ENCODE measurements around the gene PITPNM2. TPM values are rescaled to one million over a fixed set of nuclear protein-coding genes. Genes with fewer than 3 reads are reported as not detected.

PITPNM2 gene
- total RNA-seq, 1 donor from 2014 or later = 11.0 TPM

- no peak for TF ChIP-seq CTCF (IDR thresholded peaks at IDR 0.05)
- DNase-seq (ENCODE audit: extremely low spot score, unreplicated experiment) = no peak
- H3K9me3 Mint-ChIP-seq (ENCODE audit: unreplicated experiment) = no peaks in the 10 kb centered on the region
- H3K36me3 Mint-ChIP-seq (ENCODE audit: unreplicated experiment) = peaks cover 23% of the 10 kb centered on the region
- H3K4me1 Mint-ChIP-seq (ENCODE audit: unreplicated experiment) = no peaks in the 10 kb centered on the region
- H3K4me3 Mint-ChIP-seq (ENCODE audit: unreplicated experiment) = no peak overlapping the region
- H3K27me3 Mint-ChIP-seq (ENCODE audit: unreplicated experiment) = no peaks in the 10 kb centered on the region
- no peak overlapping the region for H3K27ac Mint-ChIP-seq (ENCODE audit: unreplicated experiment)
Observed at GRCh38 chr12:123163227-123163626, 12.3 kb upstream of the PITPNM2 start.

DNA sequence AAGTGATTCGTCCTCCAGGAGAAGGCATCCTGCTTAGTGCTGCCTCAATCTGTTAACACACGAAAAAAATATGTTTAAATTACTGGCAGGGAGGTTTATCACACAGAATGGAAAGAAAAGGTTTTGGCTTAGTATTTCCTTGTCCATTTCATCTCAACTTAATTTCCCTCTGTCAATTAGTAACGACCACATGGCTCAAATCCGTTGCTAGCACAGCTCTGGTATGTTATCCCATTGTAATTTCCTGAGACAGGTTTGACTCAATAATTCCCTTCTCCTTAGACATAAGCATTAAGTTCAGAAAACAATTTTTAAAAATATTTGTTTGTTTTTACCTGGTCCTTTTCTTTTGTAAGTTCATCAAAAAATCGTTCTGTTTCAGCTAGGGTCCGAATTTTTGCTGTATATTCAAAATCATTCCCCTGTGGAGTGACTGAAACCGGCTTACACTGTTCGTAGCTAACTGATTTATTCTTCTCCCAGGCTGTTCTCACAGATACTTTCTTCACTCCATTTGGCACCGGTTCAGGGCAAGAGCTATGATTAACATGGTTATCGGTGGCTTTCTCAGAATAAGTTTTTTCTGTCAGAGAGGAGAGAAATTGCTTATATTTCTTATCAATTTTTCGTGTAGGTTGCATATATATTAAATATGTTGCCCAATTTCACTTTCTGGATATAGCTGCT lies 10.1 kb upstream of the PITPNM2 start:
- Mint-ChIP-seq H3K27me3 (ENCODE audit: unreplicated experiment) (no peaks in the 10 kb centered on the region), H3K27ac (ENCODE audit: unreplicated experiment) (no peak overlapping the region), H3K4me3 (ENCODE audit: unreplicated experiment) (no peak overlapping the region), H3K4me1 (ENCODE audit: unreplicated experiment) (no peaks in the 10 kb centered on the region), H3K36me3 (ENCODE audit: unreplicated experiment) (peaks cover 23% of the 10 kb centered on the region), H3K9me3 (ENCODE audit: unreplicated experiment) (no peaks in the 10 kb centered on the region)
- no peak for TF ChIP-seq CTCF (IDR thresholded peaks at IDR 0.05)
- DNase-seq (ENCODE audit: extremely low spot score, unreplicated experiment) = no peak

GRCh38 chr12:123153906-123154305 lies 3.0 kb upstream of the PITPNM2 start:
- H3K9me3 Mint-ChIP-seq (ENCODE audit: unreplicated experiment) = no peaks in the 10 kb centered on the region
- H3K27ac Mint-ChIP-seq (ENCODE audit: unreplicated experiment) = no peak overlapping the region
- no peak for DNase-seq (ENCODE audit: extremely low spot score, unreplicated experiment)
- TF ChIP-seq CTCF (IDR thresholded peaks at IDR 0.05) = no peak
- peaks cover 19% of the 10 kb centered on the region for H3K4me1 Mint-ChIP-seq (ENCODE audit: unreplicated experiment)
- no peak overlapping the region for H3K4me3 Mint-ChIP-seq (ENCODE audit: unreplicated experiment)
- no peaks in the 10 kb centered on the region for H3K27me3 Mint-ChIP-seq (ENCODE audit: unreplicated experiment)
- H3K36me3 Mint-ChIP-seq (ENCODE audit: unreplicated experiment) = peaks cover 3% of the 10 kb centered on the region

GRCh38 chr12:123152833-123153232 lies 1.9 kb upstream of the PITPNM2 start:
- no peak for DNase-seq (ENCODE audit: extremely low spot score, unreplicated experiment)
- TF ChIP-seq CTCF (IDR thresholded peaks at IDR 0.05) = no peak
- Mint-ChIP-seq H3K36me3 (ENCODE audit: unreplicated experiment) (peaks cover 3% of the 10 kb centered on the region), H3K4me1 (ENCODE audit: unreplicated experiment) (peaks cover 19% of the 10 kb centered on the region), H3K4me3 (ENCODE audit: unreplicated experiment) (peak overlapping the region; percentile 77), H3K9me3 (ENCODE audit: unreplicated experiment) (no peaks in the 10 kb centered on the region), H3K27me3 (ENCODE audit: unreplicated experiment) (no peaks in the 10 kb centered on the region), H3K27ac (ENCODE audit: unreplicated experiment) (no peak overlapping the region)

GRCh38 chr12:123151457-123152454 lies 866 bp upstream of the PITPNM2 start:
- Mint-ChIP-seq H3K4me3 (ENCODE audit: unreplicated experiment) (peak overlapping the region; percentile 77), H3K27me3 (ENCODE audit: unreplicated experiment) (no peaks in the 10 kb centered on the region), H3K4me1 (ENCODE audit: unreplicated experiment) (peaks cover 19% of the 10 kb centered on the region), H3K36me3 (ENCODE audit: unreplicated experiment) (peaks cover under 1% of the 10 kb centered on the region), H3K27ac (ENCODE audit: unreplicated experiment) (peak overlapping the region; percentile 66), H3K9me3 (ENCODE audit: unreplicated experiment) (no peaks in the 10 kb centered on the region)
- no peak for DNase-seq (ENCODE audit: extremely low spot score, unreplicated experiment)
- no peak for TF ChIP-seq CTCF (IDR thresholded peaks at IDR 0.05)

All from osteocyte (in vitro differentiated cells).